Measurements from ENCODE around the gene RELB.

DNA sequence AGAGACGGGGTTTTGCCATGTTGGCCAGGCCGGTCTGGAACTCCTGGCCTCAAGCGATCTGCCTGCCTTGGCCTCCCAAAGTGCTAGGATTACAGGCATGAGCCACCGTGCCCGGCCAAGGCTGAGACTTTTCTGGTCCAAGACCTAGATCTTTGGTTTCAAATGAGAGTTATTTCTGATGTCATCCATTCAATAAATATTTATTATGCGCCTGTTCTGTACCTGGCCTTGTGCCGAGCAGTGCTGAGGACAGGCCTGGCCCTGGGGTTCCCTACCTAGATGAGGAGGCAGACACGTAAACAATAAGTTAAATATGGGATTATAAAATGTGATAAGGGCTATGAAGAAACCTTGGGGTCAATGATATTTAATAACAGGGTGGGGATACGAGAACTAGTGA, 4.5 kb downstream of the RELB start:
- TF ChIP-seq POLR2AphosphoS5 (IDR thresholded peaks at IDR 0.05) (no peak), POLR2A (IDR thresholded peaks at IDR 0.05) (no peak)
- TF ChIP-seq, protein P1, sequence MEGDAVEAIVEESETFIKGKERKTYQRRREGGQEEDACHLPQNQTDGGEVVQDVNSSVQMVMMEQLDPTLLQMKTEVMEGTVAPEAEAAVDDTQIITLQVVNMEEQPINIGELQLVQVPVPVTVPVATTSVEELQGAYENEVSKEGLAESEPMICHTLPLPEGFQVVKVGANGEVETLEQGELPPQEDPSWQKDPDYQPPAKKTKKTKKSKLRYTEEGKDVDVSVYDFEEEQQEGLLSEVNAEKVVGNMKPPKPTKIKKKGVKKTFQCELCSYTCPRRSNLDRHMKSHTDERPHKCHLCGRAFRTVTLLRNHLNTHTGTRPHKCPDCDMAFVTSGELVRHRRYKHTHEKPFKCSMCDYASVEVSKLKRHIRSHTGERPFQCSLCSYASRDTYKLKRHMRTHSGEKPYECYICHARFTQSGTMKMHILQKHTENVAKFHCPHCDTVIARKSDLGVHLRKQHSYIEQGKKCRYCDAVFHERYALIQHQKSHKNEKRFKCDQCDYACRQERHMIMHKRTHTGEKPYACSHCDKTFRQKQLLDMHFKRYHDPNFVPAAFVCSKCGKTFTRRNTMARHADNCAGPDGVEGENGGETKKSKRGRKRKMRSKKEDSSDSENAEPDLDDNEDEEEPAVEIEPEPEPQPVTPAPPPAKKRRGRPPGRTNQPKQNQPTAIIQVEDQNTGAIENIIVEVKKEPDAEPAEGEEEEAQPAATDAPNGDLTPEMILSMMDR (IDR thresholded peaks at IDR 0.05) = no peak

All from prostate gland (tissue), 2 donors.